Glomerular visceral epithelial cell (primary cell): ENCODE measurements around the gene ANKRD53.

Experiments used
- DNase-seq: peaks from one replicate; pipeline ENCODE4 v3.0.0-alpha.2; 2016; ENCODE audit errors: extremely low spot score

Gene ANKRD53

GRCh38 chr2:70965506-70965905 is 12.9 kb upstream of the ANKRD53 start:
- DNase-seq, result no peak

- no peak for DNase-seq
Measured at GRCh38 chr2:70966681-70967080, 11.7 kb upstream of the ANKRD53 start.

- DNase-seq, result no peak
Measured at GRCh38 chr2:70967189-70967588, 11.2 kb upstream of the ANKRD53 start.

GRCh38 chr2:70974592-70974991 is 3.8 kb upstream of the ANKRD53 start:
- no peak for DNase-seq

GRCh38 chr2:70975237-70975636 is 3.2 kb upstream of the ANKRD53 start:
- DNase-seq, result no peak

- peak; percentile 14 for DNase-seq
Measured at GRCh38 chr2:70977605-70978205, 725 bp upstream of the ANKRD53 start.

GRCh38 chr2:70979180-70979488 is 704 bp downstream of the ANKRD53 start:
- no peak for DNase-seq

GRCh38 chr2:70979626-70980025 is 1.2 kb downstream of the ANKRD53 start:
- DNase-seq, result no peak

GRCh38 chr2:70981421-70981820 is 3.0 kb downstream of the ANKRD53 start:
- no peak for DNase-seq

- DNase-seq, result no peak
Measured at GRCh38 chr2:70981866-70982810, 3.7 kb downstream of the ANKRD53 start.

- no peak for DNase-seq
Measured at GRCh38 chr2:70982971-70983370, 4.5 kb downstream of the ANKRD53 start.

- DNase-seq, result no peak
Measured at GRCh38 chr2:70983506-70984227, 5.2 kb downstream of the ANKRD53 start.

GRCh38 chr2:70984228-70984575 is 5.8 kb downstream of the ANKRD53 start:
- no peak for DNase-seq

- no peak for DNase-seq
Measured at GRCh38 chr2:70984576-70985282, 6.3 kb downstream of the ANKRD53 start.

GRCh38 chr2:70985283-70985688 is 6.9 kb downstream of the ANKRD53 start:
- no peak for DNase-seq

GRCh38 chr2:70985956-70986355 is 7.5 kb downstream of the ANKRD53 start:
- DNase-seq, result no peak

- no peak for DNase-seq
Measured at GRCh38 chr2:70986499-70987189, 8.2 kb downstream of the ANKRD53 start.

GRCh38 chr2:70987386-70987785 is 9.0 kb downstream of the ANKRD53 start:
- no peak for DNase-seq

- no peak for DNase-seq
Measured at GRCh38 chr2:70988151-70988550, 9.7 kb downstream of the ANKRD53 start.

GRCh38 chr2:70988726-70989648 is 10.6 kb downstream of the ANKRD53 start:
- DNase-seq, result no peak
